ENCODE measurements around the gene BCL2. TPM values are rescaled to one million over a fixed set of nuclear protein-coding genes. Genes with fewer than 3 reads are reported as not detected.

Gene BCL2
- total RNA-seq, 1 donor: 4.2 TPM

GRCh38 chr18:63234841-63235240 is 84.7 kb downstream of the BCL2 start:
- no peak for DNase-seq (ENCODE audit: low read depth)
- TF ChIP-seq CTCF (IDR thresholded peaks at IDR 0.05; ENCODE audit: insufficient read depth, low read length): no peak
- no peak overlapping the region for H3K4me3 ChIP-seq (ENCODE audit: low read depth, low read length)

GRCh38 chr18:63234432-63234831 is 85.1 kb downstream of the BCL2 start:
- H3K4me3 ChIP-seq (ENCODE audit: low read depth, low read length): no peak overlapping the region
- no peak for DNase-seq (ENCODE audit: low read depth)
- TF ChIP-seq CTCF (IDR thresholded peaks at IDR 0.05; ENCODE audit: insufficient read depth, low read length): no peak

GRCh38 chr18:63233334-63233733 is 86.2 kb downstream of the BCL2 start:
- no peak for TF ChIP-seq CTCF (IDR thresholded peaks at IDR 0.05; ENCODE audit: insufficient read depth, low read length)
- DNase-seq (ENCODE audit: low read depth): no peak
- no peak overlapping the region for H3K4me3 ChIP-seq (ENCODE audit: low read depth, low read length)

- DNase-seq (ENCODE audit: low read depth): no peak
- TF ChIP-seq CTCF (IDR thresholded peaks at IDR 0.05; ENCODE audit: insufficient read depth, low read length): no peak
Measured at GRCh38 chr18:63232826-63233225, 86.7 kb downstream of the BCL2 start.

GRCh38 chr18:63229971-63230370 is 89.6 kb downstream of the BCL2 start:
- no peak overlapping the region for H3K4me3 ChIP-seq (ENCODE audit: low read depth, low read length)
- peak; percentile 30 for DNase-seq (ENCODE audit: low read depth)

More at GRCh38 chr18:63232826-63233225, 86.7 kb downstream of the BCL2 start:
- H3K4me3 ChIP-seq (ENCODE audit: low read depth, low read length): no peak overlapping the region

GRCh38 chr18:63225434-63225833 is 94.1 kb downstream of the BCL2 start:
- H3K4me3 ChIP-seq (ENCODE audit: low read depth, low read length): no peak overlapping the region
- DNase-seq (ENCODE audit: low read depth): no peak
- no peak for TF ChIP-seq CTCF (IDR thresholded peaks at IDR 0.05; ENCODE audit: insufficient read depth, low read length)

More at GRCh38 chr18:63229971-63230370, 89.6 kb downstream of the BCL2 start:
- no peak for TF ChIP-seq CTCF (IDR thresholded peaks at IDR 0.05; ENCODE audit: insufficient read depth, low read length)

- no peak for DNase-seq (ENCODE audit: low read depth)
- TF ChIP-seq CTCF (IDR thresholded peaks at IDR 0.05; ENCODE audit: insufficient read depth, low read length): no peak
- no peak overlapping the region for H3K4me3 ChIP-seq (ENCODE audit: low read depth, low read length)
Measured at GRCh38 chr18:63224630-63225029, 94.9 kb downstream of the BCL2 start.
